Measurements from ENCODE around the gene CAPZA1. TPM values are rescaled to one million over a fixed set of nuclear protein-coding genes. Genes with fewer than 3 reads are reported as not detected.

CAPZA1 gene
- total RNA-seq, 2 experiments from 2014 or later: 234 TPM

- TF ChIP-seq EZH2phosphoT487 (IDR thresholded peaks at IDR 0.05; ENCODE audit: borderline replicate concordance, low read depth, low read length) (no peak), CTCF (conservative IDR thresholded peaks at IDR 0.05; ENCODE audit: low read length) (no peak)
- H3K4me1 ChIP-seq (ENCODE audit: insufficient read depth, low read length, poor library complexity, severe bottlenecking): peaks cover 47% of the 10 kb centered on the region
These were observed 8.9 kb downstream of the CAPZA1 start for GRCh38 chr1:112628516-112628915.

GRCh38 chr1:112629256-112629655, 9.6 kb downstream of the CAPZA1 start:
- peaks cover 100% of the 10 kb centered on the region for H3K79me2 ChIP-seq (ENCODE audit: insufficient read depth, low read depth, low read length)
- no peak overlapping the region for H3K4me2 ChIP-seq (ENCODE audit: low read length)

More at GRCh38 chr1:112628516-112628915, 8.9 kb downstream of the CAPZA1 start:
- CTCF ChIA-PET (ENCODE audit: unreplicated experiment): no interaction called here
- H3K4me2 ChIP-seq (ENCODE audit: low read length): no peak overlapping the region
- DNase-seq (ENCODE audit: low spot score): no peak
- H3K36me3 ChIP-seq (ENCODE audit: insufficient read depth, low read length): peaks cover 87% of the 10 kb centered on the region
- POLR2A ChIA-PET: interaction anchor here (1.0 to 2.3 kb wide), 3 partner anchors 9 to 19 kb away, joined by 3 to 7 read pairs (median 6); no protein-coding TSS in a partner anchor
- no peak overlapping the region for H2AFZ ChIP-seq (ENCODE audit: low read length)
- intact Hi-C loops (cut with micrococcal nuclease; ENCODE audit: unreplicated experiment): loop anchor here (10.0 kb wide), 1 partner anchor 326 kb away; the partner anchor contains the start of gene SLC16A1
- peaks cover 67% of the 10 kb centered on the region for H4K20me1 ChIP-seq (ENCODE audit: insufficient read depth, low read length)
- H3K9me2 ChIP-seq (ENCODE audit: insufficient read depth, low read length): no peaks in the 10 kb centered on the region
- H3K27ac ChIP-seq (ENCODE audit: low read depth, low read length, poor library complexity, severe bottlenecking): no peak overlapping the region
- no peaks in the 10 kb centered on the region for H3K9me3 ChIP-seq (ENCODE audit: low read length)
- no peak overlapping the region for H3K4me3 ChIP-seq (ENCODE audit: low read depth, low read length, poor library complexity, severe bottlenecking)
- BruUV-seq (replicated peaks): no TSS peak
- H3K79me2 ChIP-seq (ENCODE audit: insufficient read depth, low read depth, low read length): peaks cover 100% of the 10 kb centered on the region

More at GRCh38 chr1:112629256-112629655, 9.6 kb downstream of the CAPZA1 start:
- peaks cover 74% of the 10 kb centered on the region for H4K20me1 ChIP-seq (ENCODE audit: insufficient read depth, low read length)
- TF ChIP-seq CTCF (conservative IDR thresholded peaks at IDR 0.05; ENCODE audit: low read length): no peak
- no peak for TF ChIP-seq EZH2phosphoT487 (IDR thresholded peaks at IDR 0.05; ENCODE audit: borderline replicate concordance, low read depth, low read length)
- peaks cover 90% of the 10 kb centered on the region for H3K36me3 ChIP-seq (ENCODE audit: insufficient read depth, low read length)
- BruUV-seq (replicated peaks): no TSS peak
- CTCF ChIA-PET (ENCODE audit: unreplicated experiment): no interaction called here
- DNase-seq (ENCODE audit: low spot score): no peak
- no peak overlapping the region for H3K4me3 ChIP-seq (ENCODE audit: low read depth, low read length, poor library complexity, severe bottlenecking)
- no peak overlapping the region for H2AFZ ChIP-seq (ENCODE audit: low read length)
- H3K4me1 ChIP-seq (ENCODE audit: insufficient read depth, low read length, poor library complexity, severe bottlenecking): peaks cover 46% of the 10 kb centered on the region
- POLR2A ChIA-PET: interaction anchor here (0.6 to 2.3 kb wide), 2 partner anchors 9 to 18 kb away, joined by 3 to 6 read pairs; no protein-coding TSS in a partner anchor
- H3K27ac ChIP-seq (ENCODE audit: low read depth, low read length, poor library complexity, severe bottlenecking): no peak overlapping the region
- no peaks in the 10 kb centered on the region for H3K9me2 ChIP-seq (ENCODE audit: insufficient read depth, low read length)
- intact Hi-C loops (cut with micrococcal nuclease; ENCODE audit: unreplicated experiment): loop anchor here (10.0 kb wide), 1 partner anchor 326 kb away; the partner anchor contains the start of gene SLC16A1
- no peaks in the 10 kb centered on the region for H3K9me3 ChIP-seq (ENCODE audit: low read length)

All from OCI-LY7 (cell line).